ENCODE data around the gene SP1.
"Not testable (repeated sequence)": the region's sequence is repeated elsewhere in the genome, so short reads cannot be mapped to it uniquely, and the experiment has no call there.

The SP1 gene

GRCh38 chr12:53410951-53411350, 31.0 kb downstream of the SP1 start:
- Histone ChIP-seq H3K27ac (no peak overlapping the region), H3K27me3 (ENCODE audit: insufficient read depth, low read depth, severe bottlenecking) (no peaks in the 10 kb centered on the region), H3K4me3 (ENCODE audit: low read depth, low read length) (no peak overlapping the region), H3K36me3 (peaks cover 65% of the 10 kb centered on the region), H3K9me3 (ENCODE audit: severe bottlenecking) (no peaks in the 10 kb centered on the region)
- TF ChIP-seq CTCF (IDR thresholded peaks at IDR 0.05; ENCODE audit: low read depth, low read length), result no peak
- no peak for DNase-seq

- peaks cover 46% of the 10 kb centered on the region for H3K36me3 ChIP-seq
- H3K27me3 ChIP-seq (ENCODE audit: insufficient read depth, low read depth, severe bottlenecking), result no peaks in the 10 kb centered on the region
- no peaks in the 10 kb centered on the region for H3K9me3 ChIP-seq (ENCODE audit: severe bottlenecking)
- no peak overlapping the region for H3K27ac ChIP-seq
- no peak for TF ChIP-seq CTCF (IDR thresholded peaks at IDR 0.05; ENCODE audit: low read depth, low read length)
- DNase-seq, result no peak
- no peak overlapping the region for H3K4me3 ChIP-seq (ENCODE audit: low read depth, low read length)
Observed at GRCh38 chr12:53413485-53414204, 33.7 kb downstream of the SP1 start.

GRCh38 chr12:53414756-53415417, 34.9 kb downstream of the SP1 start:
- Histone ChIP-seq H3K27ac (peak overlapping the region; percentile 50), H3K27me3 (ENCODE audit: insufficient read depth, low read depth, severe bottlenecking) (no peaks in the 10 kb centered on the region), H3K36me3 (peaks cover 33% of the 10 kb centered on the region), H3K4me3 (ENCODE audit: low read depth, low read length) (no peak overlapping the region), H3K9me3 (ENCODE audit: severe bottlenecking) (no peaks in the 10 kb centered on the region)
- no peak for DNase-seq
- no peak for TF ChIP-seq CTCF (IDR thresholded peaks at IDR 0.05; ENCODE audit: low read depth, low read length)

- H3K9me3 ChIP-seq (ENCODE audit: severe bottlenecking), result not testable (repeated sequence)
Observed at GRCh38 chr12:53415752-53416389, 35.9 kb downstream of the SP1 start.

GRCh38 chr12:53417291-53417816, 37.4 kb downstream of the SP1 start:
- Histone ChIP-seq H3K27ac (peak overlapping the region; percentile 37), H3K36me3 (peaks cover 13% of the 10 kb centered on the region)
- not testable (repeated sequence) for H3K4me3 ChIP-seq (ENCODE audit: low read depth, low read length); H3K27me3 ChIP-seq (ENCODE audit: insufficient read depth, low read depth, severe bottlenecking); H3K9me3 ChIP-seq (ENCODE audit: severe bottlenecking)
- DNase-seq, result peak; percentile 76

More at GRCh38 chr12:53415752-53416389, 35.9 kb downstream of the SP1 start:
- peaks cover 24% of the 10 kb centered on the region for H3K36me3 ChIP-seq
- peak; percentile 52 for DNase-seq
- not testable (repeated sequence) for H3K27me3 ChIP-seq (ENCODE audit: insufficient read depth, low read depth, severe bottlenecking); H3K4me3 ChIP-seq (ENCODE audit: low read depth, low read length)
- peak overlapping the region; percentile 50 for H3K27ac ChIP-seq

- Histone ChIP-seq H3K4me3 (ENCODE audit: low read depth, low read length) (no peak overlapping the region), H3K9me3 (ENCODE audit: severe bottlenecking) (no peaks in the 10 kb centered on the region)
- DNase-seq, result no peak
Observed at GRCh38 chr12:53418221-53418620, 38.2 kb downstream of the SP1 start.

More at GRCh38 chr12:53418221-53418620, 38.2 kb downstream of the SP1 start:
- no peak overlapping the region for H3K27ac ChIP-seq
- peaks cover 7% of the 10 kb centered on the region for H3K36me3 ChIP-seq
- TF ChIP-seq CTCF (IDR thresholded peaks at IDR 0.05; ENCODE audit: low read depth, low read length), result no peak
- no peaks in the 10 kb centered on the region for H3K27me3 ChIP-seq (ENCODE audit: insufficient read depth, low read depth, severe bottlenecking)
